Lower leg skin (tissue), 3 donors: ENCODE measurements around the gene MAJIN.

Source experiments
- CTCF ChIP-seq, 3 donors: fragments of 450-650 bp; IDR thresholded peaks; one replicate each; pipeline ENCODE4 v1.5.1; 2016; ENCODE audit warnings: antibody characterized with exemption in 3 of 3, mild to moderate bottlenecking in 3 of 3, moderate library complexity in 2 of 3
- POLR2A ChIP-seq, 2 donors: fragments of 450-650 bp; IDR thresholded peaks; one replicate each; pipeline ENCODE4 v1.6.1; 2016 to 2017; ENCODE audit warnings: antibody characterized with exemption in 2 of 2, mild to moderate bottlenecking in 1 of 2, moderate library complexity in 1 of 2

DNA sequence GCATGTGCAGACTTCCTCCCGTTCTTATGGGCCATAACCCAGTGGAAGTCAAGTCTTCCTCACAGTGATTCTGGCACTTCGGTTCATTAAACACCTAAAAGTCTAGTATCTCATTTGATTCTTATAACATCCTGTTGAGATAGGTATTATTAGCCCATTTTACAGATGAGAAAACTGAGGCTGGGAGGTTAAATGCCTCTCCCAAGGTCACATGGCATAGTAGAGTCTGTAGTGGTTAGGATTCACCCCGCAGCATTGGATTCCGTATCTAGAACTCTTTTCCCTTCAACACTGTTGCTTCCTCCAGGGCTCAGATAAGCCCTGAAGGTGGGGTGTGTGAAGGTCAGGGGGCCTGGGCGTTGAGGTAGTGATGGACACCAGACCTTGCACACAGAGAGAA is 39.6 kb downstream of the MAJIN start:
- TF ChIP-seq CTCF (IDR thresholded peaks at IDR 0.05) (no peak), POLR2A (IDR thresholded peaks at IDR 0.05) (no peak)
